Ishikawa (cell line): ENCODE data around the gene PDZD2.

ENCODE experiments used
- CEBPB ChIP-seq: IDR thresholded peaks from 2 replicates; pipeline ENCODE4 v1.6.1; 2012
- EGR1 ChIP-seq: IDR thresholded peaks from 2 replicates; pipeline ENCODE4 v1.6.1; 2012
- EP300 ChIP-seq: IDR thresholded peaks from 2 replicates; pipeline ENCODE4 v1.6.1; 2012; ENCODE audit warnings: borderline replicate concordance
- FOXM1 ChIP-seq: IDR thresholded peaks from 2 replicates; pipeline ENCODE4 v1.6.1; 2012; ENCODE audit warnings: low read depth, borderline replicate concordance
- NFIC ChIP-seq: IDR thresholded peaks from 2 replicates; pipeline ENCODE4 v1.6.1; 2012
- RAD21 ChIP-seq: IDR thresholded peaks from 2 replicates; pipeline ENCODE4 v1.6.1; 2012; ENCODE audit warnings: low read depth
- TAF1 ChIP-seq: IDR thresholded peaks from 2 replicates; pipeline ENCODE4 v1.6.1; 2012; ENCODE audit warnings: low read depth, mild to moderate bottlenecking
- TCF12 ChIP-seq: IDR thresholded peaks from 2 replicates; pipeline ENCODE4 v1.6.1; 2012; ENCODE audit warnings: low read depth
- TEAD4 ChIP-seq: IDR thresholded peaks from 2 replicates; pipeline ENCODE4 v1.6.1; 2012
- YY1 ChIP-seq: IDR thresholded peaks from 2 replicates; pipeline ENCODE4 v1.6.1; 2012; ENCODE audit warnings: low read depth
- ZBTB7A ChIP-seq: IDR thresholded peaks from 2 replicates; pipeline ENCODE4 v1.6.1; 2012; ENCODE audit warnings: low read depth
- TF ChIP-seq, protein P1 (sequence below): IDR thresholded peaks from 2 replicates; pipeline ENCODE4 v1.6.1; 2012
- TF ChIP-seq, protein P2 (sequence below): IDR thresholded peaks from 2 replicates; pipeline ENCODE4 v1.6.1; 2012
- TF ChIP-seq, protein P3 (sequence below): IDR thresholded peaks from 2 replicates; pipeline ENCODE4 v1.6.1; 2012; ENCODE audit warnings: low read depth, mild to moderate bottlenecking

DNA sequence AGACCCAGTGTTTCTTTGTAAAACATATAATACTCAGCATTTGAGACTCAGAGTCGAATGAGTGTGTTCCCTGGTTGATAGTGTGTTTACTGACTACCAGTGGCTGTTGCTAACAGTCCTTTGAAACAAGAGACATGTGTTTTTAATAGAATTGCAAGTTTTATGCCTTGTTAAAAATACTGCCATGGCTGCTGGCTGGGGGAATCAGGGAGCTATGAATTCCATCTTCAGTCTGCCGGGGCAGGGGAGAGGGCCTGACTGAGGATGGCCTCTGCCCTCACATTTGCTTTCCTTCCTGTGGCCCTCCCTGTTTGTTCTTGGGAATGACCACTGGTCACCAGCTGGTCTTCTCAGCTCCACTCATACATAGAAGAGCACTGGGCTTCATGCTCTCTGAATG is 63.8 kb downstream of the PDZD2 start:
- TF ChIP-seq RAD21 (no peak), TAF1 (no peak), EP300 (no peak), ZBTB7A (no peak), CEBPB (no peak), EGR1 (no peak), YY1 (no peak), TCF12 (no peak), NFIC (no peak), TEAD4 (no peak), FOXM1 (no peak)
- TF ChIP-seq, protein P1, sequence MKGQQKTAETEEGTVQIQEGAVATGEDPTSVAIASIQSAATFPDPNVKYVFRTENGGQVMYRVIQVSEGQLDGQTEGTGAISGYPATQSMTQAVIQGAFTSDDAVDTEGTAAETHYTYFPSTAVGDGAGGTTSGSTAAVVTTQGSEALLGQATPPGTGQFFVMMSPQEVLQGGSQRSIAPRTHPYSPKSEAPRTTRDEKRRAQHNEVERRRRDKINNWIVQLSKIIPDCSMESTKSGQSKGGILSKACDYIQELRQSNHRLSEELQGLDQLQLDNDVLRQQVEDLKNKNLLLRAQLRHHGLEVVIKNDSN, result no peak
- TF ChIP-seq, protein P2, sequence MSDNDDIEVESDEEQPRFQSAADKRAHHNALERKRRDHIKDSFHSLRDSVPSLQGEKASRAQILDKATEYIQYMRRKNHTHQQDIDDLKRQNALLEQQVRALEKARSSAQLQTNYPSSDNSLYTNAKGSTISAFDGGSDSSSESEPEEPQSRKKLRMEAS, result no peak
- TF ChIP-seq, protein P3, sequence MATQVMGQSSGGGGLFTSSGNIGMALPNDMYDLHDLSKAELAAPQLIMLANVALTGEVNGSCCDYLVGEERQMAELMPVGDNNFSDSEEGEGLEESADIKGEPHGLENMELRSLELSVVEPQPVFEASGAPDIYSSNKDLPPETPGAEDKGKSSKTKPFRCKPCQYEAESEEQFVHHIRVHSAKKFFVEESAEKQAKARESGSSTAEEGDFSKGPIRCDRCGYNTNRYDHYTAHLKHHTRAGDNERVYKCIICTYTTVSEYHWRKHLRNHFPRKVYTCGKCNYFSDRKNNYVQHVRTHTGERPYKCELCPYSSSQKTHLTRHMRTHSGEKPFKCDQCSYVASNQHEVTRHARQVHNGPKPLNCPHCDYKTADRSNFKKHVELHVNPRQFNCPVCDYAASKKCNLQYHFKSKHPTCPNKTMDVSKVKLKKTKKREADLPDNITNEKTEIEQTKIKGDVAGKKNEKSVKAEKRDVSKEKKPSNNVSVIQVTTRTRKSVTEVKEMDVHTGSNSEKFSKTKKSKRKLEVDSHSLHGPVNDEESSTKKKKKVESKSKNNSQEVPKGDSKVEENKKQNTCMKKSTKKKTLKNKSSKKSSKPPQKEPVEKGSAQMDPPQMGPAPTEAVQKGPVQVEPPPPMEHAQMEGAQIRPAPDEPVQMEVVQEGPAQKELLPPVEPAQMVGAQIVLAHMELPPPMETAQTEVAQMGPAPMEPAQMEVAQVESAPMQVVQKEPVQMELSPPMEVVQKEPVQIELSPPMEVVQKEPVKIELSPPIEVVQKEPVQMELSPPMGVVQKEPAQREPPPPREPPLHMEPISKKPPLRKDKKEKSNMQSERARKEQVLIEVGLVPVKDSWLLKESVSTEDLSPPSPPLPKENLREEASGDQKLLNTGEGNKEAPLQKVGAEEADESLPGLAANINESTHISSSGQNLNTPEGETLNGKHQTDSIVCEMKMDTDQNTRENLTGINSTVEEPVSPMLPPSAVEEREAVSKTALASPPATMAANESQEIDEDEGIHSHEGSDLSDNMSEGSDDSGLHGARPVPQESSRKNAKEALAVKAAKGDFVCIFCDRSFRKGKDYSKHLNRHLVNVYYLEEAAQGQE, result no peak
